ENCODE data around the gene KCNN3.

Gene KCNN3

DNA sequence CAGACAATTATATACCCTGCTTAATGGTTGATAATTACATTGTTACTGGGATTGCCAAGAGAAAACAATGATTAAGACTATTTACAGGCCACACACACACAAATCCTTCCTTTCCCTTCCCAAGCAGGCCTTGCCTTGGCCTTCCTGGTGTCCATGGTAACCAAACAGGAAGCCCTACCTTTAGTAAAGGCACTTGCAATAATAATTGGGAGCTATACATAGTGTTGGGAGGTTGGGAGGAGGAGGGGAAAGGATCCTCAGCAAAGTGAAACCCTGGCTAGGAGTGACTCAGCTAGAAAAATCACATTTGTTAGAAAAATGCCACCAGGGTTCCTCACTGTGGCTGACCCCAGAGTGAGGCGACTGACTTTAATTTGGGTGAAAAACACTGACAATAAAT lies 139.8 kb downstream of the KCNN3 start:
- no peak for DNase-seq (ENCODE audit: low spot score)
- Histone ChIP-seq H3K4me3 (no peak overlapping the region), H3K27ac (peak overlapping the region in 1 of 2 donors; percentile 70)
- TF ChIP-seq, protein P1, sequence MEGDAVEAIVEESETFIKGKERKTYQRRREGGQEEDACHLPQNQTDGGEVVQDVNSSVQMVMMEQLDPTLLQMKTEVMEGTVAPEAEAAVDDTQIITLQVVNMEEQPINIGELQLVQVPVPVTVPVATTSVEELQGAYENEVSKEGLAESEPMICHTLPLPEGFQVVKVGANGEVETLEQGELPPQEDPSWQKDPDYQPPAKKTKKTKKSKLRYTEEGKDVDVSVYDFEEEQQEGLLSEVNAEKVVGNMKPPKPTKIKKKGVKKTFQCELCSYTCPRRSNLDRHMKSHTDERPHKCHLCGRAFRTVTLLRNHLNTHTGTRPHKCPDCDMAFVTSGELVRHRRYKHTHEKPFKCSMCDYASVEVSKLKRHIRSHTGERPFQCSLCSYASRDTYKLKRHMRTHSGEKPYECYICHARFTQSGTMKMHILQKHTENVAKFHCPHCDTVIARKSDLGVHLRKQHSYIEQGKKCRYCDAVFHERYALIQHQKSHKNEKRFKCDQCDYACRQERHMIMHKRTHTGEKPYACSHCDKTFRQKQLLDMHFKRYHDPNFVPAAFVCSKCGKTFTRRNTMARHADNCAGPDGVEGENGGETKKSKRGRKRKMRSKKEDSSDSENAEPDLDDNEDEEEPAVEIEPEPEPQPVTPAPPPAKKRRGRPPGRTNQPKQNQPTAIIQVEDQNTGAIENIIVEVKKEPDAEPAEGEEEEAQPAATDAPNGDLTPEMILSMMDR (IDR thresholded peaks at IDR 0.05), result no peak

DNA sequence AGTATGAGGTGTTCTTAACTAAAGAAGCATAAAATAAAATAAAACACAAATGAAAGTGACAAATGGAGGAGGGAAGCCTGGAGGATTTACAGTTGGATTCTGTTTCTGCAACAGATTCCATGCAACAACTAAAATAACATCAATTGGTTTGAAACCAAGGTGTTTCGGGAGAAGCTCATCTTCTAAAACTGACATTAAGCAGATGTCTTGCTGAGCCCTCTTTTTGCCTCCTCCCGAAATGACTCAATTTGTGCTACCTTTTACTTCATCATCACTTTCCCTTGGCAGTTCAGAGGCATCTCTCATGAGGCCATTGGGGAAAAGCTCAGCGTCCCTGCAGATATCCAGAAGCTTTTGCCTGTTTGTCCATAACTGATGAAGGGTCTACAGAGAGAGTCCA lies 140.5 kb downstream of the KCNN3 start:
- no peak for DNase-seq (ENCODE audit: low spot score)
- Histone ChIP-seq H3K4me3 (no peak overlapping the region), H3K27ac (peak overlapping the region in 1 of 2 donors; percentile 70)
- TF ChIP-seq, protein P1 (IDR thresholded peaks at IDR 0.05), result no peak

DNA sequence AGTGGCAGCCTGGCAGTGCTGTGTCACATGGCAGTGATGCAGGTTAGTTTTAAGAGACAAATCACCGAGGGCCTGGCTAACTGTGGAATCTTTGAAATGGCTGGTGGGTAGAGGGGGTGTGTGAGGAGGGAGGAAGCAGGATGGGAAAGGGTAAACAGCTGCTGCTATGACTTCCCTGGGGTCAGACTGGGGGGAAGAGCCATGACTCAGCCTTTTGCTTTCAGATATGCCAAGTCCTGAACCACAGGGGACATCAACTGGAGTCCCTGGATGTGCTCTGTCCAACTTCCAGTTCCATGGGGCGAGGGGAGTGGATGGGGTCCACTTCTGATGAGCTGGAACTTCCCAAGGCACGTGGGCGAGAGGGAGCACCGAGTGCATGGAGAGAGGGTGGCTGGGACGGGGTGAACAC lies 141.0 kb downstream of the KCNN3 start:
- DNase-seq (ENCODE audit: low spot score), result no peak
- TF ChIP-seq, protein P1 (IDR thresholded peaks at IDR 0.05), result no peak
- peak overlapping the region in 1 of 2 donors; percentile 41 for H3K27ac ChIP-seq
- H3K4me3 ChIP-seq, result no peak overlapping the region

DNA sequence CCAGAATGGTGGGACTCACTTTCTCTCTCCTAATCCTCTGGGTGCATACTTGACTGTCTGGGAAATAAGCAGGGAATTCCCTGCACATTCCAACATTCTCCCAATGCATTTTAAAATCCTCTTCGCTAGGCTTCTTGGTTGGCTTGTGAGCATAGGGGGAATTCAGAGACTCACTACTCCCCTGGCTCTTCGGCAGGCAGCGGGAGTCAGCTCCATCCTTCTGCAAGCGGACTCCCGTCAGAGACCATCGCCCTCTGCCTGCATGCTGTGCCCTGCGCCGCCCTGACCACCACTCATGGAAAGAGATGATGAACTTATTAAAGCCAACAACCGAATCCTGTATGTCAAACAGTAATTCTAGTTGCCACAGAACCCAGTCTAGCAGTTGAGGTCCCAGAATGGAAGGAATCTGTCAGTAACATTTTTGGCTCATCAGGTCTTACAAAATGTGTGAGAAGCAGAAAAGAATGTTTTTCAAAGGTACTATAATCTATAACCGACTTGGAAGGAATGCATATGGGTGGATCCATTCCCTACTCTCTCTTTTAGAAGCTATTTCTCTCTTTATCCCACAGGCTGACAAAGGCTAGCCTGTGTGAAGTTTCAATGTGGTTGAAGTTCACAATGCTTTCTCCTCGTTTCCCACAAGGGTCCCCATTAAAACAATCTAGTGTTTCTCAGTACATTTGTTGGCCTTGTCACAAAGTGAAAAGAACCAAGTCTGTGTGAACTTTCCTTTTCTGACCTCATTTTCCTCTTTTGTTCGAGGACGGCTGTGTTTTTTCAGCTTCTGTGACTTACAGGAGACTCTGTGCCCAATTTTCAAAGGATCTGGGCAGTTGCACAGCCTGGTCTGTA lies 143.0 kb downstream of the KCNN3 start:
- TF ChIP-seq, protein P1 (IDR thresholded peaks at IDR 0.05), result no peak
- DNase-seq (ENCODE audit: low spot score), result no peak
- Histone ChIP-seq H3K27ac (no peak overlapping the region), H3K4me3 (no peak overlapping the region)

DNA sequence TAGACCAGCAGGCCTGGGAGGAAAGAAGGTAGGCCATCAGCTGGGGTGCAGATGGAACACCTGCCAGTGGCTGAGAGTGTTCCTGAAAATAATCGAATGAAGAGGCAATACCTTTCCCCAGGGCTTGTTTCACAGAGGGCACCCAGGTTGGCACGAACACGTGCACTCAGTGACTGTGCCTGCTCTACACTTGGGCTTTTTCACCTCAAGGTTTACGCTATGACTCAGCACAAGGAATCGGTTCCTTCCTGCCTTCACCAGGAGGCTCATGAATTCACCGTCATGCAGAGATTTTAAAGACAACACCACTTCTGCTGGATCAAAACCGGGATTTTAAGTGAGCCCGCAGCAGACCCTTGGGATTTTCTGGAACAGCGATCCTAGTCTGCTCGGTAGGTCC lies 143.6 kb downstream of the KCNN3 start:
- no peak for DNase-seq (ENCODE audit: low spot score)

DNA sequence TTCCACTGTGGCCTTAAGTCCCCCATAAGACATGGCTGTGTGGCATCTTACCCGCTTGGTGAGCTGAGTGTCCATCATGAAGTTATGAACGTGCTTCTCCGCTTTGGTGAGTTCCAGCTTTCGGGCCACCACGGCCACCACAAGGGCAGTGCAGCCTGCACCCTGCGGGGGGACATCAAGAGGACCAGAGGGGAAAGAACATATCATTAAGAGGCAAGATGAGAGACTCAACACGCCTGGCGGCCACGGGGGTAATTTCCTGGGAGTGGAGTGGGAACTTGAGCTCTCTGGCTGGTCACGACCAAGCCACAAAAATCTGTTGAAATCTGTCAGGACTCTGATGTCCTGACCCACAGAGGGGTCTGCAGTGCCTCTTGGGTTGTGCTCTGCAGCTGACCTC lies 144.2 kb downstream of the KCNN3 start:
- Histone ChIP-seq H3K4me3 (no peak overlapping the region), H3K27ac (no peak overlapping the region)
- TF ChIP-seq, protein P1 (IDR thresholded peaks at IDR 0.05), result no peak
- DNase-seq (ENCODE audit: low spot score), result no peak

More for the DNA sequence above, 143.6 kb downstream of the KCNN3 start:
- no peak overlapping the region for H3K4me3 ChIP-seq
- TF ChIP-seq, protein P1 (IDR thresholded peaks at IDR 0.05), result no peak
- H3K27ac ChIP-seq, result no peak overlapping the region
